DMS114 treated with DMSO at 0.1 percent for 48 hours (cell line): ENCODE results near the gene DGKB.

Experiments used
- DNase-seq: peaks from one replicate; lab custom pipeline; 2025; ENCODE audit not compliant: unreplicated experiment; lab: John Stamatoyannopoulos, UW

The DGKB gene

DNA sequence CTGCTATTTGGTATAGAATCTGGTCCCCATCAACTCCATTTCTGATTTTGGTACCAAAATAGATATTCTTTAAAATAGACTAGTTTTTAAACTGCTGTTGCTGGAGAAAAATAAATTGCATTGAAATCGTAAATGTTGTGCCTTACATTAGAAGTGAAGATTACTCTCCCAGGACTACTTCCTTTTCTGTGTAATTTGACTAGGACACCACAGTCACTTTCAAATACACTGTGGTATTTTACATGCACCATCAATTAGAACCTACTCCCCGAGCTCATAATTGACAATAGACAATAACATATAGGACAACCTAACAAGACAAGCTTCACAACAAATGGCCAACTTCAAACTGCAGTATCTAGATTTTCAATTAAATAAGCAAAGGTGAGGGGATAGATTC lies 211.5 kb downstream of the DGKB start:
- DNase-seq = no peak

DNA sequence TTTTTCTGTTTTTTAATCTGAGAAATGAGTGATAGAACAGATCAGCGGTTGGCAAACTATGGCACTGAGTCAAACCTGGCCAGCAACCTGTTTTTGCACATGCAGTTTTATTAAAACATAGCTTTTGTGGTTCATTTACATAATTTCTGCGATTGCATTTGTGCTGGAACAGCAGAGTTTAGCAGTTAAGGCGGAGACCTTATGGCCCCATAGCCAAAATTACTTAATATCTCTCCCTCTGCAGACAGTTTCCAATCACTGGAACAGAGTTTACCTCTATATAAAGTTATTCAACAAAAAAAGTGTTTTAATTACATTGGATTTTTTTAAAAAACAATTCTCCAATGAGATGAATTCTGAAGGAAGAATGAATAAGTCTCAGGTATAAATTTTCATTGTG lies 212.1 kb downstream of the DGKB start:
- no peak for DNase-seq

DNA sequence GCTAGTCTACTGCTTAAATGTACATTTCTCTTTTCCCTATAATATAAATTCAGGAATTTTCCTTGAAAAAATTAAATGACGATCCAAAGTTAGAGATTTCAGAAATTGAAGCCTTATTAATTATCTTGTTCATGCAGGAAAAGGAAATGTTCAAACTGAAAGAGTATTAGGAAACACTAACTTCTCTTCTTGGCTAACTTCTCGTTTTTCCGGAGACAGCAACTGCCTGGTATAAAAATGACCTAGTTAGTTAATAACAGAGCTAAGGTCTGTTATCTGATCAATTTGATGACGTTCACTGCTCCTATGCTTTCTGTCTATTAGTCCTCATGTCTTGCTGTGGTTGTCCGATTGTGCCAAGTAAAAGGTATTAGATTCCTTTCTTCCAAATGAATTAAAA lies 212.5 kb downstream of the DGKB start:
- DNase-seq = no peak

DNA sequence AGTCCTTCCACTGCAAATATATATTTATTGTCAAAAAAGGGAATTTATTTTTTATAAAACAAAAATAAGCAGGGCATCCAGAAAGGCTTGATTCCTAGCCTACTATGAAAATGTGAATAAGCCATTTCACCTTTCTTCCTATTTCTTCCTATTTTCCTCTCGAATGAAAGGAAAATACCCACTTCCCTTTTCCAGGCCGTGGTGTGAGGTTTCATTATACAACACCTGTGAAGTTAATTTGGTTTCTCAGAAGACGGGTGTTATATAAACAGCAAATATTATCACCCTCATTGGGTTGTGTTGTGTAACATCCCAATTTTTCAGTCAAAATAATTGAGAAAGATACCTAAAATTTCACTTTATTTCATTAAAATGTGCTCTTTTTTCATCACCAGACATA lies 214.3 kb downstream of the DGKB start:
- DNase-seq = no peak

DNA sequence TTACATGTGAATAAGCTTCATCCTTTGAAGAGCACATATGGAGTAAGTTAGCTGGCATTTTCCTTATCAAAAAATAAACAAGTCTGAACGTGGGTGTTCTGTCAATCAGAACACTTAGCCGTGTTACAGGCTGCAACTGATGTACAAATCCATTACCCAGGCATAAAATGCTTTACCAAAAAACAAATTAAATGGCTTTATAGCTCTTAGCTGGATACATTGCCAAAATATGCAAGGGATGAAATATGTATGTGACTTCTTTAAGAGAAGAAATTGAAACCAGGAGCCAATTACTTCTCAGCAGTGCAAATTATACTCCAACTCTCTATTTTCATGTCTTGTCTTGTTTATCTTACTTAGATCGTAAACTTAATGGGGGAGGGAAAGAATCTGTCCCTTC lies 214.8 kb downstream of the DGKB start:
- no peak for DNase-seq

DNA sequence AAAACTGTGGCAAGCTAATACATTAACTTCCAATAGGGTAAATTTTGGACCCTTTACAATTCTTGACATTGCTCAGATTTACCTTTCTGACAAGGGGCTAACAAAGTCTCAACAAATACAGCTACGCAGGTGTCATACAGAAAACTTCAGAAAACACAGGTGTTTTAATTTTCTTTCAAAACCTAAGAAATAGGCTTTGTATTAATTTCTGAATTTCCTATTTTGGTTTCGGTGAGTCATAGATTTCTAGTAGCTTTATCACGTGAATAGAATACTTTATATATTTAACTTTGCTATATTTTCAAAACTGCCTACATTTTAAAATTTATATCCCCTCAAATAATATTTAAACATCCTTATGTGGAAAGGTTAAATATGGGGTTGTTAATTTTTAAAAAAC lies 215.3 kb downstream of the DGKB start:
- no peak for DNase-seq

DNA sequence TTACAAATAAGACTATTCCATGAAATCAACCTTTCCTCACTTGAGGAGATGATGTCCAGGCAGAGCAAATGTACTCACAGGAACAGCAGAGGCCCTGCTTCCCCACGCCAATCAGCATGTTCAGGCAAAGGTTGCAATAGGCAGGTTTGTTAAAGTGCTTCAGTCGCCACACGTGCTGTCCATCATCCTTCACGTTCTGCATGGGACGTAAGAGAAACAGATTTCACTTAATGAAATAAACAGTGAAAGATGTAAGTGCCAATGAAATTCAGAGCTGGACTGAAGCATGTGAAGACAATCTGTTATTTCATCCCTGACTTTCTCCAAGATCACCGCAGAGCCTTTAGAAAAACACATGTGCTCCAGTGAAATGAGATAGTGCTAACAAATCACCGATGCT lies 217.4 kb downstream of the DGKB start:
- no peak for DNase-seq

DNA sequence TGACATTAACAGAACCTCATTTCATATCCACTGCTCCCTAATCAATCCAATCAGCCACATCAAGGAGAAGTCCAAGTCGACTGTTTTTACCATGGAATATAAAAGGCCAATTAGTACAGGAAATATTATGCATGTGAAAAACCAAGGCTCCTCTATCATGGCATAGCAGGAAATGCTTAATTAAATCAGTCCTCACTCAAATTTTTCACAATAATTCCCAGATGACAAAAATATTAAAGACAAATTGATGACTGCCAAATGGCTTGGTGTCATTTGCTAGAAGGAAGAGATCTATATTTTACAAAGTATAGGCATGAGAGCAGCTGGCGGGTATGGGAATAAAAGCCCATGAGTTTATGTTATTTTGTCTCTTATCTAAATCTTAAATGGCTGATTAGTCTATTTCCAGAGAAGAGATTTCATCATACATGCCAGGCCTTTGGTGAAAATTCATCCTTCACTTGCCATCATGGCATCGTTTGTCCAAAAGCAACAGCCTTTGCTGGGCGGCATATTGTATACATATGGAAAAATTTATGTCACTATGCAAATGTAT lies 219.6 kb downstream of the DGKB start:
- no peak for DNase-seq

DNA sequence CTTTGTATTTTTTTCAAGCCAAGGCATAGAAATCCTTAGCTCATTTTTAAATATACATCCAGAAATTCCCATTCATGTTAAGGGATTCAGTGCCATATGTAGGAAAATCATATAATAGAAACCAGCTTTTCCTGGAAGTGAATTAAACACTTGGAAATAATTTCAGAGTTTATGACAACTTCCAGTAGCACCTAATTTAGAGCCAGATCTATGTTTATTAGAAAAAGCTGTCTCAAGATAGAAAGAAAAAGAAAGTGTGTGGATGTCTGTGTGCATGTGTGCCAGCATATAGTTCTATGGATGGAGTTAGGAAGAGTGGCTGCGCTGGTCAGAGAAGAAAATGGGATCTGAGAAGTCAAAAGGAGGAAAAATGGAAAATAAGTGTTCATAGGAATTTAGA lies 225.7 kb downstream of the DGKB start:
- no peak for DNase-seq

DNA sequence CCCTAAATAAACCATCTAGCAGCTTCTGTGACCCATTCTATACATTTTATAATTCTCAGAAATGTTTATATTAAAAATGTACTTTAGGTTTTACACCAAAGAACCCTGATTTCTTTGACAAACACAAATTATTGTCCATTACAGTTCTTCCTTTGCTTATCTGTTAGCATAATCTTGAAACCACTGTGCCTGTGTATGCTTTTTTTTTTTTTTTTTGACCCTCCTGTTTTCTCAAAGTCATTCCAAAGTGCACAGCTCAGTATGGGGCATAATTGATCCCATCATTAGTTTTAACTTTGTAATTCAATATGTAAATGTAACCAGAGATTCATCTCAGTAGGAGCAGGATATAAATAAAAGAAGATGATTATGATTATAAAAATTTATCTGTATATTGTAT lies 229.3 kb downstream of the DGKB start:
- no peak for DNase-seq

DNA sequence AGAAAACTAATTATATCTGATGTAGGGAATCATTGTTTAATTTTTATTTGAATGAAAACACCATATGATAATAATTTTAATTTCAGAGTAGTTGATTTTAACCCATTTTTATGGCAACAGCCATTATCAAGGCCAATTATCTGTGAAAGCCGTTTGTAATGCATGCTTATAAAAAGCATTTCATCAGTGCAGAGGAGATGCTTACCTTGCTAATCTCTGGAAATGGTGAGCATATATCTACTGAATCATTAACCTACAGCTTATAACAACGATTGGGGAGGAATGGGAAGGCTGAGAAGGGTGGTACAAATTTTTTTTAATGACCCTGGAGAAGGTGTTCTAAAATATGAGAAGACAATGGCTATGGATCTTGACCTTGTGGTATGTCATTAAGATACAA lies 235.6 kb downstream of the DGKB start:
- no peak for DNase-seq

DNA sequence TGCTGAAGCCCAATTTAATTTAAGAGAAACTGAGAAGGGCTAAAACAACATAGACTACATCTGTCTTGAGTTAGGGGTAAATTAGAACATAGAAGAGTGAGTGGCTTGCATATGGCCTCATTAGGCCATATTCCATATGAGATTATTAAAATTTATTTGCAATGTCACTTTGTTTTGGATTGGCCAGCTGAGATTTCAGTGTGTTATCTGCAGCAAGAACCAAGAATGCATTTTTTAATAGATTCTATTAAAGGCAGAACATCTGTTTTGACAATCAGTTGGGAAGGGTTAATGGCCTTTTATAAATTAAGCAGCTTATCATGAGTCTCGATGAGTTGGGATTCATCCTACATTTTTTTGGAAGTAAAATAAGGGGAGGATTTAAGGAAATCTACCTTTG lies 236.2 kb downstream of the DGKB start:
- no peak for DNase-seq

DNA sequence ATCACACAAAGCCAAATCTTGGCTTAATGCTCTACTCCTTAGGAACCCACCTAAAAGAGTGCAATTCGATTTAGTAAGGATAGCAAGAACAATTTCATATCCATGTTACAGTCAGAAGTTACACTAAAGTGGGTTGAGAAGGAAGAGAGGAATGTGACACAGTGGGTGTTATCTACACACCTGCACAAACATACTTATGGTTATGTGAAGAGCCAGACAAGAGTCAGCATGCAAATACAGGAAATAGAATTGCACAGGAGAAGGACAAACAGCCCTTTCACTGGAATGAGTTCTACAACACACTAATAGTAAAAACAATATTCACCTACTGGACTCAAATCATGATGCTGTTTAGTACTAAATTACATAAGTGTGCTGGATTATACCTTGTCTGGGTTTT lies 262.8 kb downstream of the DGKB start:
- no peak for DNase-seq

DNA sequence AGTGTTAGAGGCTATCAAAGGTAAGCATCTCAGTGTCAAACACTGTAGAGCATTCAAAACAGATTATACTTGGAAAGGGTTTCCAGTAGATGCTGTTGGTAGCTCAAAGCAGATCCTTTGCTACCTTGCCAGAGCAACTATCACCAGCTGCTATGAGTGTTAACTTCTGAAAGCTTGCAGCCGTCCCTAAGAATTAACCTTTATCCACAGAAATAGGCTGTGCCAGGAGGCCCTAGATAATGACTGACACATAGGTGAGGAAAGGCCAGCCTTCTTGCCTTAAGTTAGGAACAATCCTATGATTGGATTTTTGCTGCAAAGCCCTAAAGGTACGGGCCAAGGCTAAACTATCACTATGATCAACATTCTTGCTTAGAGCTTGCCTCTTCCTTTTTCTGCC lies 263.2 kb downstream of the DGKB start:
- DNase-seq = no peak

DNA sequence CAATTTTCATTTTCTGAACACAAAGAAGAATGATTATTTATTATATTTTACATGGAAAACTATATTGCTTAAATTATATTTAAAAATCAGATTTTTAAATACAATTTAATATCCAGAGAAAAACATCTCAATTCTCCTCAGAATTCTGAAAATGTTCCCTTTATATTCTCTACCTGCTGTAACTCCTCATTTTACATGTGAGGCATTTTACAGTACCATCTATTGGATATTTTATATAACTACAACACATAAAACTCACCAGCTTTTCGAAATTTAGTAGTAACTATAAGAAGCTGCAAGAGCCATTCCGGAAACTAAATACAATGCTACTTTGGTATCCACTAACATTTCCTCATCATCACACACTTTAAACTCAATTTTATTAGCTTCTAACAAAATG lies 264.6 kb downstream of the DGKB start:
- DNase-seq = no peak

DNA sequence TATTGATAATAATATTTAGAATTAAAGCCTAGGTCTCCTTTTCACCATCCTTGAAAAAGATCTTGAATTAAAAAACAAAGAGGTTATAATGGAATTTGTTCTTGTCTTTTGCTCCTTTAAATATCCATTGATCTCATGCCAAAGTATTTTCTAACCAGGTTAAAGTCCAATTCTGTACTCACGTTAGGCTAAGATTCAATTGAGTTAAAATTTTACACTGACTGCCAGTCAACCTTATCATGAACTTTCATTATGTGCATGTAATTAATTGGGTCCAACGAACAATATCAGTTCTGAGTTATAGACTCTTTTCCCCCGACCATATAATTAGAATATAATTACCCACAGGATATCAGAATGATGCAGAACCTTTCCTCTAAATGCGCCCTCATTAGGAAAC lies 266.6 kb downstream of the DGKB start:
- no peak for DNase-seq

DNA sequence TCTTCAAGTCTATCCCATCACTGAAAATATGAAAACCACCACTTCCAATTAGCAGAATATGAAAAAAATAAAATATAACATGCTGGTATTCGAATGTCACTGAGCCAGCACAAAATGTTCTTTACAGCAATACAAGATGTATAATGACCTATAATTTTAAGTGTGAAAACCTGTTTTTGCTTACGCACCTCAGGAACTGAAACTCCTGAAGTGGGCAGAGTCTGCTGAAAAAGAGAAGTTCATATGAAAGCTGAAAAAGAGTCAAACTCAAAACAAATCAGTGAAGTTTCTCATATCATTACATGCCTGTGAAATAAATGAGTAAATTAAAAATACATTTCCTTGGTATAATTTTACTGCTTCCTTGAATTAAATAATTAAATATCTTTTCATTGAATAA lies 272.5 kb downstream of the DGKB start:
- DNase-seq = no peak

DNA sequence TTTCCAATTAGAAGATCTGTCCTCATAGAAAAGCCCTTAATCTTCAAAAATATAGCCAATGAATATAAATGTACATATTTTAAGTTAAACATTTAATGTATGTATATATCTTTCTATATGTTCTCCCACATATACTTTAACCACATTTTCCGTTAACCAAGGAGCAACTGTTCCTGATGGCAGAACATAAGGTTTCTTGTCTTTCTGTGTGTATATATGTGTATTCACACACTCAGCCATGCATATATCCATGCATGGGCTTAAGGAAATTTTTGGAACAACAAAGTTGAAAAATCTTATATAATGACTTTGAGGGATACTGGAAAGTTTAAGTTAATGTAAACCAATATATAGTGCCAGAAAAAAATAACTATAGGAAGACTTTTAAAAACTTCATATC lies 274.0 kb downstream of the DGKB start:
- no peak for DNase-seq

DNA sequence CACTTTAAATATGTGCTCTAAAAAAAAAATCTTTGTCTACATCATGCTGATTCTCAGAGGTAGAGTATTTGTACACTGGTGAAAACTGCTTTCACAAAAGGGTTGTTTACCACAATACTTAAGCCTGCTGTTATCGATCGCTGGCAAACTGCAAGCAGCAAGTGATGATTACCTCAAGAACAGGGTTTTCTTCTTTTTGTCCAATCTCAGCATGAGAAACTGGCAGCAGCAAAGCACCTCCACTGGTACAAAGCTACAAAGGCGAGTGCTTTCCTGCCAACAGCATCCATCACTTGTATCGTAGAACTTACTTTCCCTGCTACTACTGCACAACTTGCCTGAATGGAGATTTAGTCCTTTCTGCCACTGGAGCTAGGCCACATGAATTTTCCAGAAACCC lies 276.5 kb downstream of the DGKB start:
- no peak for DNase-seq

DNA sequence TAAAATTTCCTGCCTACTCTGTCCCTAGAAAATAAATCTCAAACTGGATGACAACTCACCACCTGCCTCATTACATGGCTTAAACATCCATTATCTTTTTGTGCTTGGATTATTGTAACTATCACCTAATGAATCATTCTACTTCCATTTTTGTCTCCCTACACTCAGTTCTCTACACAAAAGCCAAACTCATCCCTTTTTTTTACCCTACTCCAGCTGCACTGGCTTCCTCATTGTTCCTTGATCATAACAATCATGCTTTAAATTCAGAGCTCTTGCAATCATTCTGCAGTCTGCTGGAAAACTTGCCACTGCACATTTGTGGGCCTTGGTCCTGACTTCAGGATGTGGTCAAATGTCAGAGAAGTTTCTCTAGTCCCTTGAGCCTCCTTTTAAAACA lies 280.0 kb downstream of the DGKB start:
- DNase-seq = no peak

DNA sequence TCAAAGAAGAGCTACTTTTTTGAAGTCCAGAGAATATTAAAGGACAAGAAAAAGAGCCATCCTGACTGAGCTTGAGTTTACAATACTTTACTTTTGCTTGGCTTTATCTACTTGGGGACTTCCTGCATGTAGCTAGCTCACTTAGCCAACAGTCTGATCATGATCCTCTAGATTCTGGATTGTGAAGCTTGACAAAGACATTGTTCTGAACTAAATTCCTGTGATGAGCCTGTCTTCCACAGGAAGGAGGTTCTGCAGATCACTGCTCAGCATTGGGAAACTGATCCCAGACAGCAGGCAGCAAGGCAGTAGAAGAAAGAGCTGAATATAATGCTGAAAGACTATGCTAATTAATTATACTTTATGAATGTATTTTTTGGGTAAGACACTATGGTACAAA lies 296.4 kb downstream of the DGKB start:
- no peak for DNase-seq

DNA sequence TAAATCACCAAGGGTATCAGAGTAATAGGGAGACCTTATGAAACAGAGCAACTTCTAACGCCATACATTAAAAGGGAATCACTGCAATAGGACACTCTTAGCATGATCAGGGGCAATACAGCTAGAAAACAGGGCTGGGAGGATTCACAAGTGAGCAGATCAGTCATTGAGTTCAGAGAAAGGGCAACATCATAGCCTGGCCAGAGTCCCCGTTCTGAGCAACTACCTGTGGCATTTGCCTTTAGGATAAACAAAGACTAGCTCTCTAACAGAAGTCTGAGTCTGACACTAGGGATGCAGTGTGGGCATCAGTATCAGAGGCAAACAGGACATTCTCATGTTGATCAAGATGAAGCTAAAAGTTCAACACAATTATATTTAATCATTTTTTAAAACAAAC lies 297.9 kb downstream of the DGKB start:
- no peak for DNase-seq

DNA sequence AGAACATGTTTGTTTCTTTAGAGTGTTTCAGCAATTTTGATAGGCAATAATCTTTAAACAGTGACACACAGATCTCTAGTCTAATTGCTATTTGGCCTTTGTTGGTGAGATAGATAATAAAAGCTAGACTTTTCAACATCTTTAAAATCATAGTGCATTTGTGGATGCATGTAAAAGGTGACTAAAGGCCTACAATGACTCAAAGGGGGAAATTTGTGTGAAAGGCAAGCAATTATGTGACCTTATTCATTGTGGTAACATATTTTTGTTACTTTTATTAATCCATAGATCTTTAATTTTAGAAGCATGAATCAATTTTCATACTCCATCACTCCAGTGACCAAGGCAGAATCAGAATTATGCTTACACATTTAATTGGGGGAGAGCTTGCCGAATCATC lies 299.7 kb downstream of the DGKB start:
- no peak for DNase-seq

DNA sequence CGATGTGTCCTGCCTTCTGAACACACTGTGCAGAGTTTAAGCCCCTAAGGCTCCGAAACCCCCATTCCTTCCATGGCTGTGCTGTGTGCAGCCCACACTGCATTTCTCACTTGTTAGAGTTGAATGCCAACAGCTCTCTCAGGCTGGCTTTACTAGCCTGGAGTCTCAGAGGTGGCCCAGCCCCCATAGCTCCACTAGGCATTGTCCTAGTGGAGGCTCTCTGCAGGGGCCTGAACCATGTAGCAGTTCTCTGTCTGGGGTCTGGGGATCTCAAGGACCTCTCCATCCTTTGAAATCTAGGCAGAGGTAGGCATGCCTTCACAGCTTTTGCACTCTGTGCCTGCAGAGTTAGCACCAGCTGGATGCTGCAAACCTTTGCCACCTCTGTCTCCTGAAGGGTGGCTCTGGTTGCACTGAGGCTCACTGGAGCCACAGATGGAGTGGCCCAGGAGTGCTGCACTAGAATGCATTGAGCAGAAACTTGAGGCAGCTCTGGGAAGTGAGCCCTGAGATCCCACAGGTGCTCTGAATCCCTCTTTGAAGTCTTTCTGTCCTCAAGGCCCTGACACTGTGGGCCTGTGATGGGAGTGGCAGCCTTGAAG lies 301.7 kb downstream of the DGKB start:
- DNase-seq = no peak
